SU-DHL-6 (cell line): Measurements from ENCODE around the gene PLXNB2.

Experiments
- H2AFZ ChIP-seq: fragments of 200-600 bp; sonication (generic); 2 replicates; pipeline ENCODE4 v1.6.1; 2014; ENCODE audit warnings: low read depth, mild to moderate bottlenecking, moderate library complexity, mixed read lengths, antibody characterized with exemption, low read length; ENCODE audit not compliant: severe bottlenecking
- H3F3A ChIP-seq: fragments of 200-600 bp; shearing (Covaris generic); 2 replicates; pipeline ENCODE4 v1.6.0; 2016; ENCODE audit warnings: antibody characterized with exemption, mild to moderate bottlenecking; ENCODE audit not compliant: insufficient read depth
- H3K27ac ChIP-seq: fragments of 200-600 bp; sonication (generic); 2 replicates; pipeline ENCODE4 v1.5.1; 2016; ENCODE audit warnings: low read depth, mild to moderate bottlenecking, low read length, moderate library complexity, mixed read lengths
- H3K27me3 ChIP-seq: fragments of 200-600 bp; sonication (generic), shearing (Covaris generic); 2 replicates; pipeline ENCODE4 v1.6.0; 2014; ENCODE audit warnings: mild to moderate bottlenecking, low read length
- H3K36me3 ChIP-seq: fragments of 200-600 bp; sonication (generic); 2 replicates; pipeline ENCODE4 v1.6.1; 2014; ENCODE audit warnings: mild to moderate bottlenecking, low read length, mixed read lengths
- H3K4me2 ChIP-seq: fragments of 300-600, 200-600 bp; shearing (Covaris generic), sonication (generic); 2 replicates; pipeline ENCODE4 v1.6.0; 2014; ENCODE audit warnings: low read length, low read depth, mild to moderate bottlenecking; ENCODE audit not compliant: poor library complexity, severe bottlenecking
- H3K4me3 ChIP-seq: fragments of 200-600 bp; sonication (generic); 2 replicates; pipeline ENCODE4 v1.5.1; 2014; ENCODE audit warnings: antibody characterized with exemption, low read length, mild to moderate bottlenecking, mixed read lengths; ENCODE audit not compliant: insufficient read depth, poor library complexity, severe bottlenecking
- H3K79me2 ChIP-seq: fragments of 200-600 bp; sonication (generic); 2 replicates; pipeline ENCODE4 v1.6.1; 2014; ENCODE audit warnings: mild to moderate bottlenecking, low read length, moderate library complexity; ENCODE audit not compliant: insufficient read depth
- H3K9ac ChIP-seq: fragments of 200-600 bp; sonication (generic); 2 replicates; pipeline ENCODE4 v1.7.0; 2014; ENCODE audit warnings: mild to moderate bottlenecking, low read length
- H3K9me2 ChIP-seq: fragments of 200-600 bp; sonication (generic); replicated peaks from 2 replicates; pipeline ENCODE4 v1.6.1; 2014; ENCODE audit warnings: low read length; ENCODE audit not compliant: insufficient read depth
- H3K9me3 ChIP-seq: fragments of 200-600 bp; sonication (generic); 2 replicates; pipeline ENCODE4 v1.6.1; 2014; ENCODE audit warnings: low read length, mixed read lengths; ENCODE audit not compliant: insufficient read depth
- H4K20me1 ChIP-seq: fragments of 200-600 bp; sonication (generic); 2 replicates; pipeline ENCODE4 v1.6.1; 2014; ENCODE audit warnings: low read depth, mild to moderate bottlenecking, antibody characterized with exemption, low read length, moderate library complexity, mixed read lengths
- EZH2phosphoT487 ChIP-seq: fragments of 200-600 bp; sonication (generic), shearing (Covaris generic); conservative IDR thresholded peaks from 2 replicates; pipeline ENCODE4 v1.6.1; 2018; ENCODE audit warnings: mild to moderate bottlenecking, antibody characterized with exemption, low read length, moderate library complexity, mixed read lengths
- TF ChIP-seq, protein P1 (sequence below): fragments of 200-600 bp; sonication (generic); IDR thresholded peaks from one replicate; pipeline ENCODE4 v1.5.1; 2017; ENCODE audit warnings: antibody characterized with exemption, mild to moderate bottlenecking, low read length, moderate library complexity; ENCODE audit not compliant: insufficient read depth, poor library complexity, severe bottlenecking

The PLXNB2 gene

DNA sequence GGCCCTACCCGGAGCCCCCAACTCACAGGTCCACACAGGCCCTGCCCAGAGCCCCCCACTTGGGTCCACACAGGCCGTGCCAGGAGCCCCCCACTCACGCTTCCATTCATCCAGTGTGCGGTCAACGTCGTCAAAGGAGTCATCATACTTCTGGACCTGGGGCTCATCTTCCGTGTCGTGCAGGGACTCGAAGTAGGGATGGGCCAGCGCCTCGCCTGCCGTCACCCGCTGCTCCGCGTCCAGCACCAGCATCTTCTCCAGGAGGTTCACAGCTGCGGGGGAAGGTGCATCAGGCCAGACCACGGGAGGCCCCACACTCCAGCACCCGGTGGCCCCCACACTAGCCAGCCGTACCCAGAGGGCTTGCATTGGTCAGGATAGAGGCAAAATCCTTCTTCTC, 52.3 kb downstream of the PLXNB2 start:
- no peak overlapping the region for H3K4me3 ChIP-seq
- no peaks in the 10 kb centered on the region for H4K20me1 ChIP-seq
- TF ChIP-seq, protein P1, sequence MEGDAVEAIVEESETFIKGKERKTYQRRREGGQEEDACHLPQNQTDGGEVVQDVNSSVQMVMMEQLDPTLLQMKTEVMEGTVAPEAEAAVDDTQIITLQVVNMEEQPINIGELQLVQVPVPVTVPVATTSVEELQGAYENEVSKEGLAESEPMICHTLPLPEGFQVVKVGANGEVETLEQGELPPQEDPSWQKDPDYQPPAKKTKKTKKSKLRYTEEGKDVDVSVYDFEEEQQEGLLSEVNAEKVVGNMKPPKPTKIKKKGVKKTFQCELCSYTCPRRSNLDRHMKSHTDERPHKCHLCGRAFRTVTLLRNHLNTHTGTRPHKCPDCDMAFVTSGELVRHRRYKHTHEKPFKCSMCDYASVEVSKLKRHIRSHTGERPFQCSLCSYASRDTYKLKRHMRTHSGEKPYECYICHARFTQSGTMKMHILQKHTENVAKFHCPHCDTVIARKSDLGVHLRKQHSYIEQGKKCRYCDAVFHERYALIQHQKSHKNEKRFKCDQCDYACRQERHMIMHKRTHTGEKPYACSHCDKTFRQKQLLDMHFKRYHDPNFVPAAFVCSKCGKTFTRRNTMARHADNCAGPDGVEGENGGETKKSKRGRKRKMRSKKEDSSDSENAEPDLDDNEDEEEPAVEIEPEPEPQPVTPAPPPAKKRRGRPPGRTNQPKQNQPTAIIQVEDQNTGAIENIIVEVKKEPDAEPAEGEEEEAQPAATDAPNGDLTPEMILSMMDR, result no peak
- no peak for TF ChIP-seq EZH2phosphoT487
- H3K4me2 ChIP-seq, result no peak overlapping the region
- no peak overlapping the region for H2AFZ ChIP-seq
- H3K79me2 ChIP-seq, result 0 out of 2 replicates have a peak, but pooled peaks cover 4% of the 10 kb centered on the region
- H3K9me2 ChIP-seq, result no peaks in the 10 kb centered on the region
- H3F3A ChIP-seq, result peaks cover 10% of the 10 kb centered on the region; the same call in 1 of the 2 replicates
- no peaks in the 10 kb centered on the region for H3K27me3 ChIP-seq
- no peaks in the 10 kb centered on the region for H3K9me3 ChIP-seq
- H3K27ac ChIP-seq, result no peak overlapping the region
- no peaks in the 10 kb centered on the region for H3K36me3 ChIP-seq
- no peak overlapping the region for H3K9ac ChIP-seq

DNA sequence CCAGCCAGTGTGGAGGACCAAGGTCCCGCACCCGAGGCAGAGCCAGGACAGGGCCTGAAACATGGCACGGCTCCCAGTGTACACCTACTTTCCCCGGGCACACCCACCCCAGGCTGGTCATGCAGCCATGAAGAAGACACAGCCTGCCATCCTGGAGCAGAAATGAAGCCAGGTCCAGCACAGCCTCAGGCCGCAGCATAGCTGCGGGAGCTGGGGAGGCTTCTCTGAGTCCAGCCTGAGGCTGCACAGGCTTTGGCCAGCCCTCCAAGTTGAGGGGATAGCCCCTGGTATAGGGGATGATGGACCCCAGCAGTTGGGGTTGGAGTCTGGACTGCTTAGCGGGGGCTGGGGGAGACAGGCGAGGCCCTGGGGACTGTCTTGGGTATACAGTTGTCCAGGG, 53.5 kb downstream of the PLXNB2 start:
- no peak overlapping the region for H3K9ac ChIP-seq
- peaks cover 10% of the 10 kb centered on the region; the same call in 1 of the 2 replicates for H3F3A ChIP-seq
- no peaks in the 10 kb centered on the region for H3K9me3 ChIP-seq
- H3K79me2 ChIP-seq, result 0 out of 2 replicates have a peak, but pooled peaks cover 7% of the 10 kb centered on the region
- no peak overlapping the region for H2AFZ ChIP-seq
- no peaks in the 10 kb centered on the region for H3K36me3 ChIP-seq
- H3K9me2 ChIP-seq, result no peaks in the 10 kb centered on the region
- no peak overlapping the region for H3K4me3 ChIP-seq
- TF ChIP-seq, protein P1, result no peak
- TF ChIP-seq EZH2phosphoT487, result no peak
- H3K27me3 ChIP-seq, result no peaks in the 10 kb centered on the region
- H3K27ac ChIP-seq, result no peak overlapping the region
- no peak overlapping the region for H3K4me2 ChIP-seq
- no peaks in the 10 kb centered on the region for H4K20me1 ChIP-seq

DNA sequence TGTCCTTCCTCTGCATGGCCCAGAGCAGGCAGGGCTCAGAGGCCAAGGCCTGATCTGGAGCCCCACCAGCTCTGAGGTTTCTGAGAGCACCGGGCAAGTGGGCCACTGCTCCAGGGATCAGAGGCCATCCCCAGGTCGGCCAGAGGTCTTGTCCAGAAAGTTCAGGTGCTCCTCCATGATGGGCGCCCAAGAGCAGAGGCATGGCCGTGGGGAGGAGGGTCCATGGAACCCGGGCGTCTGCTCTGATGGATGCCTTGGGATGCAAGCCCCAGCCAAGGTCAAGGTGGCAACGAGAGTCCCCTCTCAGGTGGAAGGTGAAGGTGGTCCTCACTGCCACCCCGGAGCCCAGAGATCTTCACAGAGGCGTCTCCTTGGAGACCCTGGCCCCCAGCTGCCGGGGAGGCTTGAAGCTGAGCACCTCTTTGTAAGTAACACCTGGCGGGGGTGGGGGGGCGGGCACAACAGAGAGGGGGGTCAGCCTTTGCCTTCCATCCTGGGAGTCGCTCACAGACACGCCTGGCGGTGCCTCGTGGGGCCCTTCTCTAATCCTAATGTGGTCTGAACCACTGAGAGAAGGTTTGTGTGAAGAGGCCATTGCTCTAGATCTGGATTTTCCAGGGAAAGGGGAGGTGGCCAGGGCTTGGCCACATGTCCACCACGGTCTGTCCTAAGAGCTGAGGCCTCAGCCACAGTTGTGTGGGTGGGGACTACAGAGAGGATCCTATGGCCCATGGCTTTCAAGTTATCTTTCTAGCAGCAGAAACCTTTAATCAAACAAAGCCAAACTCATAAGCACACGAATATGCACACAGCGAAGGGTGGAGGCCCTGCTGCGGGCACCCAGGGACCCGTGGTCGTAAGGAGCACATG, 54.2 kb downstream of the PLXNB2 start:
- no peak overlapping the region for H3K4me2 ChIP-seq
- H3K27me3 ChIP-seq, result no peaks in the 10 kb centered on the region
- no peak overlapping the region for H3K27ac ChIP-seq
- no peaks in the 10 kb centered on the region for H3K9me3 ChIP-seq
- H3F3A ChIP-seq, result peaks cover 10% of the 10 kb centered on the region; the same call in 1 of the 2 replicates
- no peak overlapping the region for H3K9ac ChIP-seq
- TF ChIP-seq, protein P1, result no peak
- TF ChIP-seq EZH2phosphoT487, result no peak
- H3K4me3 ChIP-seq, result no peak overlapping the region
- no peak overlapping the region for H2AFZ ChIP-seq
- no peaks in the 10 kb centered on the region for H3K36me3 ChIP-seq
- no peaks in the 10 kb centered on the region for H4K20me1 ChIP-seq
- 0 out of 2 replicates have a peak, but pooled peaks cover 7% of the 10 kb centered on the region for H3K79me2 ChIP-seq
- no peaks in the 10 kb centered on the region for H3K9me2 ChIP-seq
